ENCODE measurements around the gene TNFRSF1B.
A peak's percentile ranks its signal among the peaks of the same experiment; 100 is the strongest.
"Not testable (repeated sequence)": the region's sequence is repeated elsewhere in the genome, so short reads cannot be mapped to it uniquely, and the experiment has no call there.

Gene TNFRSF1B

DNA sequence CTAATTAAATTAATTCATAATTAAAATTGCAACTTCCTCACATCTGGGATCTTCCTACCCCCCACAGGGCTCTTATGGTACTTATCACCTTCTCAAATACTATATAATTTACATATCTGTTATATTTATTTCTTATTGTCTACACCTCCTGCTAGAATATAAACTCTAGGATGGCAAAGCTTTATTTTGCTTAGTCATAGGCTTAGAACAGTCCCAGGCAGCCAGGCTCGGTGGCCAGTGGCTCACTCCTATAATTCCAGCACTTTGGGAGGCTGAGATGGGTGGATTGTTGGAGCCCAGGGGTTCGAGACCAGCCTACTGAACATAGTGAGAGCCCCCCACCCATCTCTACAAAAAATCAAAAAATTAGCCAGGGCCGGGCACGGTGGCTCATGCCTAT is 53.0 kb downstream of the TNFRSF1B start:
- no peak for DNase-seq (ENCODE audit: low read depth, low spot score)
- H3K4me3 ChIP-seq (ENCODE audit: low read depth, low read length) = no peak overlapping the region
- TF ChIP-seq, protein P1, sequence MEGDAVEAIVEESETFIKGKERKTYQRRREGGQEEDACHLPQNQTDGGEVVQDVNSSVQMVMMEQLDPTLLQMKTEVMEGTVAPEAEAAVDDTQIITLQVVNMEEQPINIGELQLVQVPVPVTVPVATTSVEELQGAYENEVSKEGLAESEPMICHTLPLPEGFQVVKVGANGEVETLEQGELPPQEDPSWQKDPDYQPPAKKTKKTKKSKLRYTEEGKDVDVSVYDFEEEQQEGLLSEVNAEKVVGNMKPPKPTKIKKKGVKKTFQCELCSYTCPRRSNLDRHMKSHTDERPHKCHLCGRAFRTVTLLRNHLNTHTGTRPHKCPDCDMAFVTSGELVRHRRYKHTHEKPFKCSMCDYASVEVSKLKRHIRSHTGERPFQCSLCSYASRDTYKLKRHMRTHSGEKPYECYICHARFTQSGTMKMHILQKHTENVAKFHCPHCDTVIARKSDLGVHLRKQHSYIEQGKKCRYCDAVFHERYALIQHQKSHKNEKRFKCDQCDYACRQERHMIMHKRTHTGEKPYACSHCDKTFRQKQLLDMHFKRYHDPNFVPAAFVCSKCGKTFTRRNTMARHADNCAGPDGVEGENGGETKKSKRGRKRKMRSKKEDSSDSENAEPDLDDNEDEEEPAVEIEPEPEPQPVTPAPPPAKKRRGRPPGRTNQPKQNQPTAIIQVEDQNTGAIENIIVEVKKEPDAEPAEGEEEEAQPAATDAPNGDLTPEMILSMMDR (IDR thresholded peaks at IDR 0.05; ENCODE audit: low read depth, low read length) = no peak
- in situ Hi-C loops (cut with HindIII; ENCODE audit: low sequenced_read_pairs) = no loop called here

DNA sequence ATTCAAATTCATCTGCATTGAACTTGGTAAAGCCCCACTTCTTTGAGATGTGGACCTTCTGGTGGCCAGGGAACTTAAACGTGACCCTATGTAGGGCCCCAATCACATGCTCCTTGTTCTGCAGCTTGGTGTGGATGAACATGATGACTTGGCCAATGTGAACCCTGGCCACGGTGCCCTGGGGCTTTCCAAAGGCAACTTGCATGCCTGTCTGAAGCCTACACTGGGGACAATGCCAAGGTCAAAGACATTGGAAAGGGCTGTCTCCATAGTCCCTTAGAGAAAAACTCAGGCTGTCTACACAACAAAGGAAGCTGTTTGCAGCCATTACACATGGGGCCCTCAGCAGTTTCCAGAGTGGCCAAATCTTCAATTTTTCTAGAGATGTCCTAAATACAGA is 54.1 kb downstream of the TNFRSF1B start:
- in situ Hi-C loops (cut with HindIII; ENCODE audit: low sequenced_read_pairs) = no loop called here

DNA sequence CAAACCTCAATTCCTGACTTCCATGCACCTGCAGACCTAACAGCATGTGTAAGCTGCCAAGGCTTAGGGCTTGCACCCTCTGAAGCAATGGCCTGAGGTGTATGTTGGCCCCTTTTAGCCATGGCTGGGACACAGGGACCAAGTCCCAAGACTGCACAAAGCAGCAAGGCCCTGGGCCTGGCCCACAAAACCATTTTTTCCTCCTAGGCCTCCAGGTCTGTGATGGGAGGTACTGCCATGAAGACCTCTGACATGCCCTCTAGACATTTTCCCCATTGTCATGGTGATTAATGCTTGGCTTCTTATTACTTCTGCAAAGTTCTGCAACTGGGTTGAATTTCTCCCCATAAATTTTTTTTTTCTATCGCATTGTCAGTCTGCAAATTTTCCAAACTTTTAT is 55.9 kb downstream of the TNFRSF1B start:
- in situ Hi-C loops (cut with HindIII; ENCODE audit: low sequenced_read_pairs); DNase-seq (ENCODE audit: low read depth, low spot score); H3K4me3 ChIP-seq (ENCODE audit: low read depth, low read length): not testable (repeated sequence)

More for the DNA sequence above, 54.1 kb downstream of the TNFRSF1B start:
- TF ChIP-seq, protein P1 (IDR thresholded peaks at IDR 0.05; ENCODE audit: low read depth, low read length) = no peak
- no peak overlapping the region for H3K4me3 ChIP-seq (ENCODE audit: low read depth, low read length)
- no peak for DNase-seq (ENCODE audit: low read depth, low spot score)

DNA sequence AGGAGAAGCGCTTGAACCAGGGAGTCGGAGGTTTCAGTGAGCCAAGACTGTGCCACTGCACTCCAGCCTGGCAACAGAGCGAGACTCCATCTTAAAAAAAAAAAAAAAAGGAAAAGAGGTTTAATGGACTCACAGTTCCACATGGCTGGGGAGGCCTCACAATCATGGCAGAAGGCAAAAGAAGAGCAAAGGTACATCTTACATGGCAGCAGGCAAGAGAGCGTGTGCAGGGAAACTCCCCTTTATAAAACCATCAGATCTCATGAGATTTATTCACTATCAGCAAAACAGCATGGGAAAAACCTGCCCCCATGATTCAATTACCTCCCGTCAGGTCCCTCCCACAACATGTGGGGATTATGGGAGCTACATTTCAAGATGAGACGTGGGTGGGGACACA is 57.3 kb downstream of the TNFRSF1B start:
- H3K4me3 ChIP-seq (ENCODE audit: low read depth, low read length); DNase-seq (ENCODE audit: low read depth, low spot score); in situ Hi-C loops (cut with HindIII; ENCODE audit: low sequenced_read_pairs): not testable (repeated sequence)

DNA sequence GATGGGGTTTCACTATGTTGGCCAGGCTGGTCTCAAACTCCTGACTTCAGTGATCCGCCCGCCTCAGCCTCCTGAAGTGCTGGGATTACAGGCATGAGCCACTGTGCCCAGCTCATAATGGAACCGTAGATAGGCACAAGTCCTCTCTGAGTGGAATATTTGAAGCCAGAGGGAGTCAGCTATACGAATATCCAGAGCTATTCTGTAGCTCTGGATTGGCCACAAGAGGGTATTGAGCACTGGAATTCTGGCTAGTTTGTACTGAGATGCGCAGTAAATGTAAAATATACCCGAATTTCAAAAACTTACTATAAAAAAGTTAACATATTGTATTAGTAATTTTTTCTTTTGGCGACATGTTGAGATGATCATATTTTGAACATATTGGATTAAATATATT is 62.2 kb downstream of the TNFRSF1B start:
- TF ChIP-seq, protein P1 (IDR thresholded peaks at IDR 0.05; ENCODE audit: low read depth, low read length) = no peak
- H3K4me3 ChIP-seq (ENCODE audit: low read depth, low read length) = no peak overlapping the region
- in situ Hi-C loops (cut with HindIII; ENCODE audit: low sequenced_read_pairs) = no loop called here
- DNase-seq (ENCODE audit: low read depth, low spot score) = no peak

DNA sequence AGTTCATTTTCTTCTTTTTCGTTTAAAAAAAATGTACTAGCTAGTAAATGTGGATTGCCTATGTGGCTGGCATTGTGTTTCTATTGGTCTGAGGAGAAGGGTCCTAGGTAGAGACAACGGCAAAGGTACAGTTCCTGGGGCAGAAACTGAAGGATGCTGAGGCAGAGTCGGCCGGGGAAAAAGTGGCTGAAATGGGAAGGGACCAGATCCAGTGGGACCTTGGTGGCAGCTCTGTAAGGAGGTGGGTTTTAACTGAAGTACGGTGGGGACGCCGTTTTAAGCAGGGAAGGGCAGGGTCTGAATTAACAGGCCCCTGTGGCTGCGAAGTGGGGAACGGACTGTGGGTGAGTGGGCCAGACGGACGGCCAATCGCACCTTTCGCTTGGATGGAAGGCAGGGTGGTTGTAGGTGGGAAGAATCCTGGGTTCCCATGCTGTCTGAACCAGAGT is 62.6 kb downstream of the TNFRSF1B start:
- no peak overlapping the region for H3K4me3 ChIP-seq (ENCODE audit: low read depth, low read length)
- DNase-seq (ENCODE audit: low read depth, low spot score) = no peak
- TF ChIP-seq, protein P1 (IDR thresholded peaks at IDR 0.05; ENCODE audit: low read depth, low read length) = no peak
- in situ Hi-C loops (cut with HindIII; ENCODE audit: low sequenced_read_pairs) = no loop called here

DNA sequence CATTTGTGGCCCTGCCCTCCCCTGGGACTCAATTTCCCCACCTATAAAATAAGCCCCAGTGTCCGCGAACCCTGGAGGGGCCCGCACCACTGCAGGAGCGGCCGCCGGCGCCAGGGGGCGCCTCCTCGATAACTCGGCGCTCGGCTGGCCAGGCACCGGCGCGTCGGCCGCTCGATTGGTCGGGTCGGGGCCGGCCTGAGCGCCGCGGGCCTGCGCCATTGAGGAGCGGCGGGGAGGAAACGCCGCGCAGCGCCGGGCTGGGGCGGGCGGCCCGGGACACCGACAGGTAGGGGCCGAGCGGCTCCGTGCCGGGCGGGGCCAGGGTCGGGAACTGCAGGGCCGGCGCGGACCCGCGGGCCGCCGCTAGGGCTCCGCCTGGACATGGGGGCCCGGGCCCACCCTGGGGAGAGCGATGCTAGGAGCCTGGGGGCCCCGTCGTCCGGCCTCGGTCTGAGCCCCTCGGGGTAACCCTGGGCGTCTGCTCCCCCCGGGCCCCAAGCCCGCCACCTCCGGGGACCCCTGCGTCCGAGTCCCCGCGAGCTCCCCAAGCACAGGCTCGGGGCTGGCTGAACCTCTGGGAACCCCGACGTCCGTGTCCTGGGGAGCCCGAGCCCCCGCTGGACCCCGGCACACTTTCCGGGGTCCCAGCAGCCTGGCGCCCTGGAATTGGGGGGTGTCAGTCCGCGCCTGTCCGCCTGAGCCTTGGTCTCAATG is 63.2 kb downstream of the TNFRSF1B start, which contains the start of gene VPS13D:
TSS of gene VPS13D (plus strand) at position 196 of the 714 bp plus-strand sequence. CDS start 4,237 bp downstream, outside the sequence.
- peak; percentile 66 for DNase-seq (ENCODE audit: low read depth, low spot score)
- TF ChIP-seq, protein P1 (IDR thresholded peaks at IDR 0.05; ENCODE audit: low read depth, low read length) = peak; percentile 90
- in situ Hi-C loops (cut with HindIII; ENCODE audit: low sequenced_read_pairs) = no loop called here
- peak within 1 kb of the TSS; percentile 95 for H3K4me3 ChIP-seq (ENCODE audit: low read depth, low read length)

All from astrocyte of the spinal cord (primary cell).